Suprapubic skin (tissue), 4 donors: ENCODE data around the gene MCEMP1. TPM values are rescaled to one million over a fixed set of nuclear protein-coding genes. Genes with fewer than 3 reads are reported as not detected.

Source experiments
- DNase-seq, 2 donors: peaks; one replicate each; pipeline ENCODE4 v3.0.0-alpha.2; 2019; ENCODE audit warnings: low spot score in 2 of 2
- H3K27ac ChIP-seq: fragments of 200-600 bp; sonication (generic); one replicate; pipeline ENCODE4 v1.5.1; 2019
- H3K27me3 ChIP-seq: fragments of 200-600 bp; sonication (generic); one replicate; pipeline ENCODE4 v1.5.1; 2019
- H3K36me3 ChIP-seq: fragments of 200-600 bp; sonication (generic); one replicate; pipeline ENCODE4 v1.5.1; 2019
- H3K4me1 ChIP-seq: fragments of 200-600 bp; sonication (generic); one replicate; pipeline ENCODE4 v1.5.1; 2019
- H3K4me3 ChIP-seq: fragments of 200-600 bp; sonication (generic); one replicate; pipeline ENCODE4 v1.5.1; 2019; ENCODE audit warnings: mild to moderate bottlenecking
- H3K9me3 ChIP-seq: fragments of 200-600 bp; sonication (generic); one replicate; pipeline ENCODE4 v1.5.1; 2019
- CTCF ChIP-seq, 2 donors: fragments of 200-600 bp in 1 of 2; fragments of 450-650 bp in 1 of 2; sonication (generic) in 1 of 2; IDR thresholded peaks; one replicate each; pipeline ENCODE4 v1.5.1; 2016 to 2019; ENCODE audit warnings: antibody characterized with exemption in 2 of 2, mild to moderate bottlenecking in 1 of 2, moderate library complexity in 1 of 2
- EP300 ChIP-seq: sonication (generic); formaldehyde crosslinking; IDR thresholded peaks from one replicate; pipeline ENCODE4 v1.6.1; 2017; ENCODE audit warnings: antibody characterized with exemption
- POLR2A ChIP-seq, 2 donors: fragments of 450-650 bp; IDR thresholded peaks; one replicate each; pipeline ENCODE4 v1.6.1; 2017; ENCODE audit warnings: antibody characterized with exemption in 2 of 2, mild to moderate bottlenecking in 2 of 2, moderate library complexity in 2 of 2
- POLR2AphosphoS5 ChIP-seq, 3 donors: sonication (generic); formaldehyde crosslinking; IDR thresholded peaks; one replicate each; pipeline ENCODE4 v1.6.1; 2017; ENCODE audit warnings: antibody characterized with exemption in 3 of 3
- WGBS: methylation state at CpG from one replicate; pipeline ENCODE4 v1.1.5; 2018; 5-methylcytosine and 5-hydroxymethylcytosine counted together
- total RNA-seq, 4 donors: library from RNA; depleted of rRNA; stranded (reverse); fragments of >200 nt; gene quantifications; one replicate each; pipeline ENCODE4 v1.1.0, GENCODE V29; 2016

MCEMP1 gene
- total RNA-seq, 4 donors from 2014 or later, result 1.4 TPM; not detected in 3

GRCh38 chr19:7706955-7707456 lies 30.1 kb downstream of the MCEMP1 start:
- H3K9me3 ChIP-seq, result no peaks in the 10 kb centered on the region
- 71% methylated on average over 6 of the region's 8 CpGs for WGBS
- H3K27ac ChIP-seq, result peak overlapping the region; percentile 5
- H3K27me3 ChIP-seq, result peaks cover 14% of the 10 kb centered on the region
- DNase-seq, result no peak
- no peaks in the 10 kb centered on the region for H3K36me3 ChIP-seq
- H3K4me1 ChIP-seq, result peaks cover 3% of the 10 kb centered on the region
- H3K4me3 ChIP-seq, result no peak overlapping the region
- TF ChIP-seq CTCF (IDR thresholded peaks at IDR 0.05), result no peak
- no peak for TF ChIP-seq POLR2A (IDR thresholded peaks at IDR 0.05)
- TF ChIP-seq POLR2AphosphoS5 (IDR thresholded peaks at IDR 0.05), result no peak
- no peak for TF ChIP-seq EP300

DNA sequence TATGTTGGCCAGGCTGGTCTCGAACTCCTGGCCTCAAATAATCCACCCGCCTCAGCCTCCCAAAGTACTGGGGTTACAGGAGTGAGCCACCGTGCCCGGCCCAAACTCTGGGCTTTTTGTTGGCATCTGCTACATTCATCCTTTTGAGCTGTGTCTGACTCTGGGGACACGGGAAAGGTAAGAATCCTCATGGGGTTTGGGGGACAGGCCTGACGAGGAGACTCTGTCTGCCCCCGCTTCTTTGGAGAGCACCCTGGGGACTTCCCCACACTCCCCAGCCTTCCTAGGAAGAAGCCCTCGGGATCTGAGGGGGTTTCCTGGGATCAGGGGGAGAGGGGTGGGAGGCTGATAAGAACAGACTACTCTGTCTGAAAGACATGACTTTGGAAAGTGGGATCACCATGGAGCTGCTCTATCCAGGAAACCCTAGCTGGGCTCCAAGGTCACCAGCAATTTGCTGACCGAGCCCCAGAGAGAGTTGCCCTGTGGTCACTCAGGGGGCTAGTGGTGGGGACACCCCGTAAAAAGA lies 33.1 kb downstream of the MCEMP1 start:
- Histone ChIP-seq H3K9me3 (no peaks in the 10 kb centered on the region), H3K4me3 (no peak overlapping the region), H3K36me3 (no peaks in the 10 kb centered on the region), H3K27me3 (no peaks in the 10 kb centered on the region), H3K4me1 (peaks cover 3% of the 10 kb centered on the region), H3K27ac (no peak overlapping the region)
- TF ChIP-seq EP300, result no peak
- TF ChIP-seq POLR2A (IDR thresholded peaks at IDR 0.05), result no peak
- no peak for TF ChIP-seq CTCF (IDR thresholded peaks at IDR 0.05)
- TF ChIP-seq POLR2AphosphoS5 (IDR thresholded peaks at IDR 0.05), result no peak
- no peak for DNase-seq
- WGBS, result 76% methylated on average over 10 of the region's 10 CpGs

GRCh38 chr19:7710616-7711015 lies 33.7 kb downstream of the MCEMP1 start:
- no peaks in the 10 kb centered on the region for H3K36me3 ChIP-seq
- no peak for DNase-seq
- no peak for TF ChIP-seq POLR2AphosphoS5 (IDR thresholded peaks at IDR 0.05)
- TF ChIP-seq POLR2A (IDR thresholded peaks at IDR 0.05), result no peak
- H3K27ac ChIP-seq, result no peak overlapping the region
- H3K27me3 ChIP-seq, result no peaks in the 10 kb centered on the region
- 85% methylated on average over 5 of the region's 5 CpGs for WGBS
- no peaks in the 10 kb centered on the region for H3K9me3 ChIP-seq
- H3K4me1 ChIP-seq, result peaks cover 3% of the 10 kb centered on the region
- H3K4me3 ChIP-seq, result no peak overlapping the region

- Histone ChIP-seq H3K4me3 (no peak overlapping the region), H3K4me1 (no peaks in the 10 kb centered on the region), H3K36me3 (no peaks in the 10 kb centered on the region), H3K27ac (no peak overlapping the region), H3K27me3 (no peaks in the 10 kb centered on the region), H3K9me3 (no peaks in the 10 kb centered on the region)
- no peak for TF ChIP-seq EP300
- no peak for TF ChIP-seq POLR2AphosphoS5 (IDR thresholded peaks at IDR 0.05)
- TF ChIP-seq CTCF (IDR thresholded peaks at IDR 0.05), result no peak
- no peak for TF ChIP-seq POLR2A (IDR thresholded peaks at IDR 0.05)
- DNase-seq, result no peak
- 77% methylated on average over 1 of the region's 1 CpG for WGBS
Observed at GRCh38 chr19:7715671-7716070, 38.8 kb downstream of the MCEMP1 start.

- Histone ChIP-seq H3K4me3 (no peak overlapping the region), H3K36me3 (no peaks in the 10 kb centered on the region), H3K9me3 (no peaks in the 10 kb centered on the region), H3K27ac (no peak overlapping the region), H3K4me1 (no peaks in the 10 kb centered on the region), H3K27me3 (peaks cover 5% of the 10 kb centered on the region)
- 94% methylated on average over 1 of the region's 1 CpG for WGBS
- no peak for DNase-seq
- TF ChIP-seq POLR2A (IDR thresholded peaks at IDR 0.05), result no peak
- no peak for TF ChIP-seq EP300
- TF ChIP-seq CTCF (IDR thresholded peaks at IDR 0.05), result no peak
- no peak for TF ChIP-seq POLR2AphosphoS5 (IDR thresholded peaks at IDR 0.05)
Observed at GRCh38 chr19:7716762-7717161, 39.9 kb downstream of the MCEMP1 start.

DNA sequence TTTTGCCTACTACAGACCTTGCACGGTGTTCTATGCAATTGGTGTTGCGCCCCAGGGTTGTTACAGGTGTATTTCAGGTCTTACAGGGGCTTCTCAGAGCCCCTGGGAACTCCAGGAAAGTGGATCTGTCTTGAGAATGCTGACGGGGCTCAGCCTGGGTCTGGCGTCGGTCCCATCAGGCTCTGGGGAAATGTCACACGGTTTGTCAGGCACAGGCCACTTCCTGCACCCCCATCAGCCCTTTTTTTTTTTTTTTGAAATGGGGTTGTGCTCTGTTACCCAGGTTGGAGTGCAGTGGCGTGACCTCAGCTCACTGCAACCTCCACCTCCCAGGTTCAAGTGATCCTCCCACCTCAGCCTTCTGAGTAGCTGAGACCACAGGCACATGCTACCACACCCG lies 41.8 kb downstream of the MCEMP1 start:
- H3K4me1 ChIP-seq, result no peaks in the 10 kb centered on the region
- WGBS, result 61% methylated on average over 8 of the region's 8 CpGs
- H3K27me3 ChIP-seq, result peaks cover 6% of the 10 kb centered on the region
- H3K9me3 ChIP-seq, result no peaks in the 10 kb centered on the region
- H3K27ac ChIP-seq, result no peak overlapping the region
- no peak overlapping the region for H3K4me3 ChIP-seq
- no peaks in the 10 kb centered on the region for H3K36me3 ChIP-seq
- TF ChIP-seq EP300, result no peak
- TF ChIP-seq CTCF (IDR thresholded peaks at IDR 0.05), result no peak
- no peak for TF ChIP-seq POLR2A (IDR thresholded peaks at IDR 0.05)
- TF ChIP-seq POLR2AphosphoS5 (IDR thresholded peaks at IDR 0.05), result no peak
- DNase-seq, result no peak
